SK-N-SH (cell line): Measurements from ENCODE around the gene PRRT1. TPM values are rescaled to one million over a fixed set of nuclear protein-coding genes. Genes with fewer than 3 reads are reported as not detected.

Experiments used
- CTCF ChIA-PET: fragments of 300-600, 350-600 bp; formaldehyde crosslinking; extraction: SDS; loops from one replicate; lab custom pipeline; 2021; lab: Yijun Ruan, JAX
- POLR2A ChIA-PET: fragments of 350-600 bp; sonication (Branson Sonifier 250); formaldehyde crosslinking; extraction: SDS; loops from one replicate; lab custom pipeline; 2020; ENCODE audit warnings: antibody characterized with exemption, inconsistent platforms; lab: Yijun Ruan, JAX
- DNase-seq: peaks from one replicate; pipeline ENCODE4 v3.0.0; 2012
- H2AFZ ChIP-seq: fragments of 200-600 bp; sonication (generic); 2 replicates; pipeline ENCODE4 v1.8.1; 2016; ENCODE audit warnings: antibody characterized with exemption, mild to moderate bottlenecking, low read depth
- H3F3A ChIP-seq: fragments of 200-600 bp; sonication (generic); replicated peaks from 2 replicates; pipeline ENCODE3; 2016; ENCODE audit warnings: antibody characterized with exemption, mild to moderate bottlenecking; ENCODE audit not compliant: insufficient read depth
- H3K27ac ChIP-seq, 2 experiments: fragments of 200-500 bp in 1 of 2; fragments of 200-600 bp in 1 of 2; sonication (Bioruptor generic) in 1 of 2; sonication (generic), shearing (Covaris generic) in 1 of 2; 2 replicates each; pipeline versions ENCODE4 v1.5.1 to v1.6.1; 2014 to 2016; ENCODE audit warnings: low read depth in 2 of 2, inconsistent platforms in 1 of 2, low read length in 1 of 2, mild to moderate bottlenecking in 1 of 2, mixed read lengths in 1 of 2
- H3K27me3 ChIP-seq: fragments of 200-600 bp; sonication (generic), shearing (Covaris generic); 2 replicates; pipeline ENCODE4 v1.6.1; 2016; ENCODE audit warnings: mixed run types; ENCODE audit not compliant: insufficient read depth
- H3K36me3 ChIP-seq, 2 experiments: fragments of 200-500 bp in 1 of 2; fragments of 200-600 bp in 1 of 2; sonication (Bioruptor generic) in 1 of 2; sonication (generic) in 1 of 2; replicated peaks in 1 of 2; 2 replicates each; pipeline versions ENCODE3 to v1.5.1; 2014 to 2016; ENCODE audit warnings: low read length in 1 of 2, mild to moderate bottlenecking in 1 of 2; ENCODE audit not compliant: insufficient read depth in 2 of 2, control insufficient read depth in 1 of 2
- H3K4me1 ChIP-seq, 2 experiments: fragments of 200-500 bp in 1 of 2; fragments of 200-600 bp in 1 of 2; sonication (Bioruptor generic) in 1 of 2; sonication (generic), shearing (Covaris generic) in 1 of 2; 2 replicates each; pipeline versions ENCODE4 v1.5.1 to v1.6.1; 2014 to 2016; ENCODE audit warnings: low read depth in 1 of 2, low read length in 1 of 2, mixed run types in 1 of 2; ENCODE audit not compliant: insufficient read depth in 2 of 2, control insufficient read depth in 1 of 2
- H3K4me2 ChIP-seq: fragments of 200-600 bp; sonication (generic), shearing (Covaris generic); 2 replicates; pipeline ENCODE4 v1.6.1; 2017; ENCODE audit warnings: mixed run types
- H3K4me3 ChIP-seq, 2 experiments: fragments of 200-500 bp in 1 of 2; fragments of 200-600 bp in 1 of 2; sonication (Bioruptor generic) in 1 of 2; sonication (generic), shearing (Covaris generic) in 1 of 2; 2 replicates each; pipeline versions ENCODE4 v1.5.1 to v1.8.1; 2014 to 2016; ENCODE audit warnings: low read depth in 2 of 2, inconsistent platforms in 1 of 2, low read length in 1 of 2, mild to moderate bottlenecking in 1 of 2, mixed read lengths in 1 of 2, moderate library complexity in 1 of 2
- H3K79me2 ChIP-seq: fragments of 200-600 bp; sonication (generic); 2 replicates; pipeline ENCODE4 v1.8.1; 2017; ENCODE audit warnings: mild to moderate bottlenecking; ENCODE audit not compliant: insufficient read depth
- H3K9ac ChIP-seq: fragments of 200-600 bp; sonication (generic); 2 replicates; pipeline ENCODE4 v1.6.1; 2017; ENCODE audit warnings: mixed run types
- H3K9me2 ChIP-seq: fragments of 200-600 bp; sonication (generic); 2 replicates; pipeline ENCODE4 v1.6.1; 2017; ENCODE audit warnings: mixed run types
- H3K9me3 ChIP-seq: fragments of 200-600 bp; sonication (generic); 2 replicates; pipeline ENCODE4 v1.6.1; 2017; ENCODE audit warnings: mixed run types, mild to moderate bottlenecking, moderate library complexity
- H4K20me1 ChIP-seq: fragments of 200-600 bp; sonication (generic); 2 replicates; pipeline ENCODE4 v1.6.1; 2017; ENCODE audit warnings: mild to moderate bottlenecking, mixed run types; ENCODE audit not compliant: insufficient read depth
- CHD2 ChIP-seq: fragments of 150-350 bp; IDR thresholded peaks from 2 replicates; pipeline ENCODE4 v1.6.1; 2018; ENCODE audit warnings: low read length; ENCODE audit not compliant: partially characterized antibody
- CTCF ChIP-seq: fragments of 200-600 bp; sonication (generic); IDR thresholded peaks from 2 replicates; pipeline ENCODE4 v1.6.1; 2017; ENCODE audit warnings: antibody characterized with exemption, mild to moderate bottlenecking, moderate library complexity
- ELF1 ChIP-seq: IDR thresholded peaks from 2 replicates; pipeline ENCODE4 v1.4.0; 2012
- EZH2phosphoT487 ChIP-seq: fragments of 200-600 bp; sonication (generic); IDR thresholded peaks from 2 replicates; pipeline ENCODE4 v1.6.1; 2017; ENCODE audit warnings: low read depth, mixed run types, mild to moderate bottlenecking, antibody characterized with exemption, moderate library complexity, borderline replicate concordance
- FOSL2 ChIP-seq: IDR thresholded peaks from 2 replicates; pipeline ENCODE4 v1.4.0; 2012; ENCODE audit warnings: low read depth, mild to moderate bottlenecking, moderate library complexity, borderline replicate concordance
- GABPA ChIP-seq: IDR thresholded peaks from 2 replicates; pipeline ENCODE4 v1.4.0; 2012; ENCODE audit warnings: low read depth, mild to moderate bottlenecking
- JUND ChIP-seq: IDR thresholded peaks from 2 replicates; pipeline ENCODE4 v1.4.0; 2012
- MXI1 ChIP-seq: IDR thresholded peaks from 2 replicates; pipeline ENCODE4 v1.6.1; 2012; ENCODE audit warnings: mild to moderate bottlenecking, low read depth, low read length, improper control_type of control experiment
- NFIC ChIP-seq: IDR thresholded peaks from 2 replicates; pipeline ENCODE4 v1.4.0; 2012; ENCODE audit warnings: borderline replicate concordance
- NRF1 ChIP-seq: IDR thresholded peaks from 2 replicates; pipeline ENCODE4 v1.6.1; 2012; ENCODE audit warnings: low read depth, mild to moderate bottlenecking, low read length
- PBX3 ChIP-seq: IDR thresholded peaks from 2 replicates; pipeline ENCODE4; 2012
- POLR2AphosphoS5 ChIP-seq: IDR thresholded peaks from 2 replicates; pipeline ENCODE4 v1.6.1; 2012; ENCODE audit warnings: low read depth, low read length
- RFX5 ChIP-seq: IDR thresholded peaks from 2 replicates; pipeline ENCODE4 v1.6.1; 2012; ENCODE audit warnings: mild to moderate bottlenecking, improper control_type of control experiment, low read length
- RXRA ChIP-seq: IDR thresholded peaks from 2 replicates; pipeline ENCODE4 v1.4.0; 2012; ENCODE audit warnings: low read depth, mild to moderate bottlenecking, borderline replicate concordance
- SIN3A ChIP-seq: IDR thresholded peaks from 2 replicates; pipeline ENCODE4 v1.6.1; 2012; ENCODE audit warnings: low read depth, mild to moderate bottlenecking, low read length, moderate library complexity, borderline replicate concordance
- TCF12 ChIP-seq: IDR thresholded peaks from 2 replicates; pipeline ENCODE4 v1.4.0; 2012
- TEAD4 ChIP-seq: IDR thresholded peaks from 2 replicates; pipeline ENCODE4 v1.4.0; 2012; ENCODE audit warnings: mild to moderate bottlenecking, borderline replicate concordance; ENCODE audit not compliant: insufficient read depth
- USF1 ChIP-seq: IDR thresholded peaks from 2 replicates; pipeline ENCODE4 v1.4.0; 2012; ENCODE audit warnings: low read depth, borderline replicate concordance
- USF2 ChIP-seq: fragments of 150-350 bp; IDR thresholded peaks from 2 replicates; pipeline ENCODE4 v1.6.1; 2017; ENCODE audit warnings: antibody characterized with exemption, low read length, low read depth, borderline replicate concordance
- ZBTB33 ChIP-seq: IDR thresholded peaks from 2 replicates; pipeline ENCODE4 v1.4.0; 2012; ENCODE audit warnings: low read depth, borderline replicate concordance
- WGBS: methylation state at CpG from one replicate; pipeline ENCODE4 v1.1.6; 2017; ENCODE audit warnings: low lambda C conversion rate; 5-methylcytosine and 5-hydroxymethylcytosine counted together
- polyA plus RNA-seq, 3 experiments: library from polyadenylated mRNA; depleted of rRNA; stranded (reverse); fragments of >200 nt; gene quantifications; 2 replicates each; pipeline ENCODE4 v1.2.3, GENCODE V29; 2012
- TF ChIP-seq, protein P1 (sequence below): IDR thresholded peaks from 2 replicates; pipeline ENCODE4 v1.6.1; 2012; ENCODE audit warnings: mild to moderate bottlenecking, low read depth, low read length, moderate library complexity

The PRRT1 gene
- polyA plus RNA-seq, 1 of the 3 experiments (the other 2 are of a cell fraction), result 1.5 TPM

GRCh38 chr6:32190054-32190851, 38.5 kb upstream of the PRRT1 start, which contains the start of gene PBX2:
Gene PBX2 (minus strand): TSS chr6:32190202. CDS start chr6:32189915, 287 bp downstream.
- Histone ChIP-seq H3K4me1 (peaks cover 0 to 25% of the 10 kb centered on the region in 2 experiments; a peak in 1 of 4 replicates), H3K9me3 (no peaks in the 10 kb centered on the region), H3K4me3 (peak within 1 kb of the TSS; percentile 60 to 81), H2AFZ (peak within 1 kb of the TSS; percentile 41), H3K36me3 (peaks cover 8 to 17% of the 10 kb centered on the region in 2 experiments), H3K9me2 (no peaks in the 10 kb centered on the region), H3K27me3 (no peaks in the 10 kb centered on the region), H3K9ac (peak within 1 kb of the TSS; percentile 78), H4K20me1 (no peaks in the 10 kb centered on the region), H3F3A (peaks cover 25% of the 10 kb centered on the region), H3K4me2 (peak within 1 kb of the TSS; percentile 92), H3K27ac (peak within 1 kb of the TSS; percentile 81 to 87), H3K79me2 (peaks cover 21% of the 10 kb centered on the region)
- peak; percentile 85 for DNase-seq
- CTCF ChIA-PET, result interaction anchor here (1.0 to 2.2 kb wide), 4 partner anchors 21 to 644 kb away, joined by 3 to 7 read pairs (median 4); partner anchors contain the start of genes ATP6V1G2 and EHMT2
- whole genome bisulfite sequencing, result 2% methylated on average over 21 of the region's 23 CpGs
- POLR2A ChIA-PET, result interaction anchor here (3.1 kb wide), 1 partner anchor 12 kb away, joined by 22 read pairs; the partner anchor contains the start of gene RNF5
- TF ChIP-seq MXI1 (no peak), POLR2AphosphoS5 (peak; percentile 80), ELF1 (no peak), RXRA (no peak), JUND (no peak), PBX3 (no peak), CHD2 (peak; percentile 89), SIN3A (0 out of 2 replicates have a peak, but pooled peaks have one; percentile 18), ZBTB33 (no peak), NRF1 (no peak), RFX5 (no peak), NFIC (no peak), FOSL2 (no peak), EZH2phosphoT487 (no peak), USF1 (no peak), USF2 (no peak), TCF12 (no peak), GABPA (peak; percentile 43; the same call in 1 of the 2 replicates), TEAD4 (no peak), CTCF (no peak)
- TF ChIP-seq, protein P1, sequence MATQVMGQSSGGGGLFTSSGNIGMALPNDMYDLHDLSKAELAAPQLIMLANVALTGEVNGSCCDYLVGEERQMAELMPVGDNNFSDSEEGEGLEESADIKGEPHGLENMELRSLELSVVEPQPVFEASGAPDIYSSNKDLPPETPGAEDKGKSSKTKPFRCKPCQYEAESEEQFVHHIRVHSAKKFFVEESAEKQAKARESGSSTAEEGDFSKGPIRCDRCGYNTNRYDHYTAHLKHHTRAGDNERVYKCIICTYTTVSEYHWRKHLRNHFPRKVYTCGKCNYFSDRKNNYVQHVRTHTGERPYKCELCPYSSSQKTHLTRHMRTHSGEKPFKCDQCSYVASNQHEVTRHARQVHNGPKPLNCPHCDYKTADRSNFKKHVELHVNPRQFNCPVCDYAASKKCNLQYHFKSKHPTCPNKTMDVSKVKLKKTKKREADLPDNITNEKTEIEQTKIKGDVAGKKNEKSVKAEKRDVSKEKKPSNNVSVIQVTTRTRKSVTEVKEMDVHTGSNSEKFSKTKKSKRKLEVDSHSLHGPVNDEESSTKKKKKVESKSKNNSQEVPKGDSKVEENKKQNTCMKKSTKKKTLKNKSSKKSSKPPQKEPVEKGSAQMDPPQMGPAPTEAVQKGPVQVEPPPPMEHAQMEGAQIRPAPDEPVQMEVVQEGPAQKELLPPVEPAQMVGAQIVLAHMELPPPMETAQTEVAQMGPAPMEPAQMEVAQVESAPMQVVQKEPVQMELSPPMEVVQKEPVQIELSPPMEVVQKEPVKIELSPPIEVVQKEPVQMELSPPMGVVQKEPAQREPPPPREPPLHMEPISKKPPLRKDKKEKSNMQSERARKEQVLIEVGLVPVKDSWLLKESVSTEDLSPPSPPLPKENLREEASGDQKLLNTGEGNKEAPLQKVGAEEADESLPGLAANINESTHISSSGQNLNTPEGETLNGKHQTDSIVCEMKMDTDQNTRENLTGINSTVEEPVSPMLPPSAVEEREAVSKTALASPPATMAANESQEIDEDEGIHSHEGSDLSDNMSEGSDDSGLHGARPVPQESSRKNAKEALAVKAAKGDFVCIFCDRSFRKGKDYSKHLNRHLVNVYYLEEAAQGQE, result 0 out of 2 replicates have a peak, but pooled peaks have one; percentile 16
